Testis (tissue), 2 donors: ENCODE results near the gene STK33.

Source experiments
- CTCF ChIP-seq, 3 experiments: fragments of 450-650 bp in 2 of 3; fragments of 200-600 bp in 1 of 3; sonication (generic) in 1 of 3; IDR thresholded peaks; one replicate each; pipeline ENCODE4 v1.5.1; 2016 to 2019; ENCODE audit warnings: antibody characterized with exemption in 3 of 3, mild to moderate bottlenecking in 2 of 3, moderate library complexity in 1 of 3
- POLR2A ChIP-seq: fragments of 450-650 bp; IDR thresholded peaks from one replicate; pipeline ENCODE4 v1.6.1; 2017; ENCODE audit warnings: antibody characterized with exemption, mild to moderate bottlenecking, moderate library complexity

GRCh38 chr11:8531982-8532381, 62.0 kb downstream of the STK33 start:
- TF ChIP-seq CTCF (IDR thresholded peaks at IDR 0.05) (no peak), POLR2A (no peak)
